Nephron (organoid): ENCODE data around the gene ALG10B.

ENCODE experiments used
- H3K27ac Mint-ChIP-seq, 3 experiments: 2 replicates each; pipeline ENCODE4 v1.8.0; 2020; ENCODE audit warnings: mixed read lengths in 3 of 3, mild to moderate bottlenecking in 2 of 3, moderate library complexity in 1 of 3
- H3K27me3 Mint-ChIP-seq: 2 replicates; pipeline ENCODE4 v1.8.0; 2021; ENCODE audit warnings: low read depth, mild to moderate bottlenecking, moderate library complexity, mixed read lengths
- H3K36me3 Mint-ChIP-seq: 2 replicates; pipeline ENCODE4 v1.8.0; 2020; ENCODE audit warnings: low read depth, mixed read lengths
- H3K4me1 Mint-ChIP-seq: 2 replicates; pipeline ENCODE4 v1.8.0; 2020; ENCODE audit warnings: mixed read lengths
- H3K4me3 Mint-ChIP-seq, 3 experiments: 2 replicates each; pipeline ENCODE4 v1.8.0; 2020; ENCODE audit warnings: mild to moderate bottlenecking in 3 of 3, mixed read lengths in 3 of 3, moderate library complexity in 2 of 3
- H3K9me3 Mint-ChIP-seq: 2 replicates; pipeline ENCODE4 v1.8.0; 2020; ENCODE audit warnings: mixed read lengths
- TF ChIP-seq, protein P1 (sequence below), 3 experiments: fragments of 200-600 bp; sonication (generic); IDR thresholded peaks; one replicate each; pipeline ENCODE4 v1.5.0; 2021; ENCODE audit warnings: antibody characterized with exemption in 3 of 3; ENCODE audit not compliant: unreplicated experiment in 3 of 3

Gene ALG10B

DNA sequence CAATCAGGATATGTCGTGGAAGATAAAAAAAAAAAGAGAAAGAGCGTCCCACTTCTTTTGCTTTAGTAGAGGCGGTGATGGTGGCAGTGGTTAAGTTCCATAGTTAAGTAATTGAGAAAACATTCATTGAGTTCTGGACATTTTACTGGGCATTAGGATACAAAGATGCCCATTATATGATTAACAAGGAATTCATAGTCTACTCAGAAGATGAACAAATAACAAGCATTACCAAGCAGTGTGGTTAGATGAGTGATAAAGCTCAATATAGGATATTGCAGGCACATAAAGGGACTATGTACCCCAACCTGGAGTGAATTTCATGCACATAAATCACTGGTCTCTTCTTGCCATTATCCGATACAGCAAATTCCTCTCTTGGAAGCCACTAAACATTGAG is 53.7 kb downstream of the ALG10B start:
- H3K4me1 Mint-ChIP-seq, result no peaks in the 10 kb centered on the region
- H3K27me3 Mint-ChIP-seq, result no peaks in the 10 kb centered on the region
- TF ChIP-seq, protein P1, sequence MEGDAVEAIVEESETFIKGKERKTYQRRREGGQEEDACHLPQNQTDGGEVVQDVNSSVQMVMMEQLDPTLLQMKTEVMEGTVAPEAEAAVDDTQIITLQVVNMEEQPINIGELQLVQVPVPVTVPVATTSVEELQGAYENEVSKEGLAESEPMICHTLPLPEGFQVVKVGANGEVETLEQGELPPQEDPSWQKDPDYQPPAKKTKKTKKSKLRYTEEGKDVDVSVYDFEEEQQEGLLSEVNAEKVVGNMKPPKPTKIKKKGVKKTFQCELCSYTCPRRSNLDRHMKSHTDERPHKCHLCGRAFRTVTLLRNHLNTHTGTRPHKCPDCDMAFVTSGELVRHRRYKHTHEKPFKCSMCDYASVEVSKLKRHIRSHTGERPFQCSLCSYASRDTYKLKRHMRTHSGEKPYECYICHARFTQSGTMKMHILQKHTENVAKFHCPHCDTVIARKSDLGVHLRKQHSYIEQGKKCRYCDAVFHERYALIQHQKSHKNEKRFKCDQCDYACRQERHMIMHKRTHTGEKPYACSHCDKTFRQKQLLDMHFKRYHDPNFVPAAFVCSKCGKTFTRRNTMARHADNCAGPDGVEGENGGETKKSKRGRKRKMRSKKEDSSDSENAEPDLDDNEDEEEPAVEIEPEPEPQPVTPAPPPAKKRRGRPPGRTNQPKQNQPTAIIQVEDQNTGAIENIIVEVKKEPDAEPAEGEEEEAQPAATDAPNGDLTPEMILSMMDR (IDR thresholded peaks at IDR 0.05; ENCODE audit: unreplicated experiment in 3 of 3), result no peak
- H3K36me3 Mint-ChIP-seq, result no peaks in the 10 kb centered on the region
- H3K27ac Mint-ChIP-seq, result no peak overlapping the region
- H3K4me3 Mint-ChIP-seq, result no peak overlapping the region
- no peaks in the 10 kb centered on the region for H3K9me3 Mint-ChIP-seq

- H3K36me3 Mint-ChIP-seq, result no peaks in the 10 kb centered on the region
These were observed 57.2 kb downstream of the ALG10B start for GRCh38 chr12:38373784-38374183.

GRCh38 chr12:38374751-38375150 is 58.2 kb downstream of the ALG10B start:
- H3K4me3 Mint-ChIP-seq, result no peak overlapping the region
- no peak overlapping the region for H3K27ac Mint-ChIP-seq
- no peaks in the 10 kb centered on the region for H3K27me3 Mint-ChIP-seq
- no peaks in the 10 kb centered on the region for H3K4me1 Mint-ChIP-seq
- no peaks in the 10 kb centered on the region for H3K36me3 Mint-ChIP-seq
- TF ChIP-seq, protein P1 (IDR thresholded peaks at IDR 0.05; ENCODE audit: unreplicated experiment in 3 of 3), result no peak
- peaks cover 2% of the 10 kb centered on the region for H3K9me3 Mint-ChIP-seq

More at GRCh38 chr12:38373784-38374183, 57.2 kb downstream of the ALG10B start:
- H3K4me1 Mint-ChIP-seq, result no peaks in the 10 kb centered on the region
- no peaks in the 10 kb centered on the region for H3K27me3 Mint-ChIP-seq
- H3K27ac Mint-ChIP-seq, result no peak overlapping the region
- H3K4me3 Mint-ChIP-seq, result no peak overlapping the region
- peaks cover 2% of the 10 kb centered on the region for H3K9me3 Mint-ChIP-seq
- TF ChIP-seq, protein P1 (IDR thresholded peaks at IDR 0.05; ENCODE audit: unreplicated experiment in 3 of 3), result no peak
